Keratinocyte (primary cell): ENCODE measurements around the gene KLHDC4. TPM values are rescaled to one million over a fixed set of nuclear protein-coding genes. Genes with fewer than 3 reads are reported as not detected.

ENCODE experiments used
- DNase-seq: peaks from one replicate; pipeline ENCODE4 v3.0.0-alpha.2; 2011; ENCODE audit warnings: low read depth, missing footprints, low spot score
- FAIRE-seq: peaks from 2 replicates; lab custom pipeline; 2011; peaks lifted over from hg19 to GRCh38; lab: Jason Lieb, UNC
- H2AFZ ChIP-seq: 2 replicates; pipeline ENCODE4 v1.6.0; 2012; ENCODE audit warnings: low read length, control low read depth, inconsistent platforms; ENCODE audit not compliant: control insufficient read depth
- H3K27ac ChIP-seq: 2 replicates; pipeline ENCODE4 v1.5.1; 2011; ENCODE audit warnings: low read length; ENCODE audit not compliant: control insufficient read depth, insufficient read depth
- H3K27me3 ChIP-seq: 3 replicates; pipeline ENCODE4 v1.6.0; 2011; ENCODE audit warnings: low read length; ENCODE audit not compliant: control insufficient read depth, insufficient read depth; ENCODE audit errors: extremely low read depth
- H3K36me3 ChIP-seq, 2 experiments: 2 replicates in 1 of 2; 3 replicates in 1 of 2; pipeline ENCODE4 v1.5.1; 2011; ENCODE audit warnings: low read length in 2 of 2, mild to moderate bottlenecking in 1 of 2; ENCODE audit not compliant: control insufficient read depth in 2 of 2, insufficient read depth in 2 of 2; ENCODE audit errors: extremely low read depth in 1 of 2
- H3K4me1 ChIP-seq: 3 replicates; pipeline ENCODE4 v1.5.1; 2011; ENCODE audit warnings: low read length; ENCODE audit not compliant: control insufficient read depth, insufficient read depth; ENCODE audit errors: extremely low read depth
- H3K4me2 ChIP-seq: 3 replicates; pipeline ENCODE4 v1.6.0; 2011; ENCODE audit warnings: low read depth, low read length; ENCODE audit not compliant: control insufficient read depth, insufficient read depth; ENCODE audit errors: extremely low read depth
- H3K4me3 ChIP-seq, 3 experiments: fragments of 200-600 bp in 1 of 3; sonication (generic) in 1 of 3; 2 replicates in 2 of 3; 3 replicates in 1 of 3; pipeline ENCODE4 v1.5.1; 2011 to 2016; ENCODE audit warnings: low read length in 3 of 3, mild to moderate bottlenecking in 3 of 3, control low read depth in 2 of 3, inconsistent platforms in 1 of 3, low read depth in 1 of 3, mixed read lengths in 1 of 3, mixed run types in 1 of 3, moderate library complexity in 1 of 3; ENCODE audit not compliant: control insufficient read depth in 2 of 3, insufficient read depth in 2 of 3; ENCODE audit errors: extremely low read depth in 1 of 3
- H3K79me2 ChIP-seq: 2 replicates; pipeline ENCODE4 v1.6.0; 2012; ENCODE audit warnings: low read length; ENCODE audit not compliant: control insufficient read depth, insufficient read depth
- H3K9ac ChIP-seq: 3 replicates; pipeline ENCODE4 v1.6.0; 2011; ENCODE audit warnings: low read length; ENCODE audit not compliant: control insufficient read depth, insufficient read depth; ENCODE audit errors: extremely low read depth
- H3K9me1 ChIP-seq: 3 replicates; pipeline ENCODE4 v1.6.0; 2011; ENCODE audit warnings: low read length; ENCODE audit not compliant: control insufficient read depth, insufficient read depth; ENCODE audit errors: extremely low read depth
- H3K9me3 ChIP-seq: 2 replicates; pipeline ENCODE4 v1.5.1; 2012; ENCODE audit warnings: low read depth, low read length; ENCODE audit not compliant: control insufficient read depth
- H4K20me1 ChIP-seq: 3 replicates; pipeline ENCODE4 v1.6.0; 2011; ENCODE audit warnings: low read length; ENCODE audit not compliant: control insufficient read depth, insufficient read depth; ENCODE audit errors: extremely low read depth
- EZH2 ChIP-seq: IDR thresholded peaks from one replicate; pipeline ENCODE4 v1.6.1; 2012; ENCODE audit warnings: inconsistent platforms, mild to moderate bottlenecking, low read length, moderate library complexity
- dilution Hi-C: fragments of 300-500 bp; cut with MboI; formaldehyde crosslinking; loops from one replicate; pipeline ENCODE4 v1.7.0; 2020; ENCODE audit warnings: low sequenced_read_pairs; ENCODE audit not compliant: extremely low pct_ligation_motif_present
- polyA plus RNA-seq, 5 experiments: library from polyadenylated mRNA; depleted of rRNA in 3 of 5; stranded (reverse) in 3 of 5; stranded (forward) in 1 of 5; unstranded in 1 of 5; fragments of >200 nt; gene quantifications; 1 replicate in 1 of 5; 2 replicates in 3 of 5; 3 replicates in 1 of 5; pipeline versions ENCODE4 v1.2.1 to v1.2.3, GENCODE V29; 2011 to 2012; ENCODE audit warnings: missing spikeins in 2 of 5, low read depth in 1 of 5, low replicate concordance in 1 of 5
- TF ChIP-seq, protein P1 (sequence below), 3 experiments: IDR thresholded peaks in 1 of 3; conservative IDR thresholded peaks in 1 of 3; optimal IDR thresholded peaks in 1 of 3; 2 replicates in 2 of 3; 3 replicates in 1 of 3; pipeline versions ENCODE3 to v1.5.1; 2011; ENCODE audit warnings: low read length in 3 of 3, mild to moderate bottlenecking in 3 of 3, moderate library complexity in 2 of 3, control low read depth in 1 of 3, inconsistent platforms in 1 of 3; ENCODE audit not compliant: insufficient read depth in 2 of 3; ENCODE audit errors: extremely low read depth in 1 of 3

Gene KLHDC4
- polyA plus RNA-seq, 1 donor (not counting 4 experiments of a cell fraction or from before 2014, with no cell fraction given): 13.4 TPM

DNA sequence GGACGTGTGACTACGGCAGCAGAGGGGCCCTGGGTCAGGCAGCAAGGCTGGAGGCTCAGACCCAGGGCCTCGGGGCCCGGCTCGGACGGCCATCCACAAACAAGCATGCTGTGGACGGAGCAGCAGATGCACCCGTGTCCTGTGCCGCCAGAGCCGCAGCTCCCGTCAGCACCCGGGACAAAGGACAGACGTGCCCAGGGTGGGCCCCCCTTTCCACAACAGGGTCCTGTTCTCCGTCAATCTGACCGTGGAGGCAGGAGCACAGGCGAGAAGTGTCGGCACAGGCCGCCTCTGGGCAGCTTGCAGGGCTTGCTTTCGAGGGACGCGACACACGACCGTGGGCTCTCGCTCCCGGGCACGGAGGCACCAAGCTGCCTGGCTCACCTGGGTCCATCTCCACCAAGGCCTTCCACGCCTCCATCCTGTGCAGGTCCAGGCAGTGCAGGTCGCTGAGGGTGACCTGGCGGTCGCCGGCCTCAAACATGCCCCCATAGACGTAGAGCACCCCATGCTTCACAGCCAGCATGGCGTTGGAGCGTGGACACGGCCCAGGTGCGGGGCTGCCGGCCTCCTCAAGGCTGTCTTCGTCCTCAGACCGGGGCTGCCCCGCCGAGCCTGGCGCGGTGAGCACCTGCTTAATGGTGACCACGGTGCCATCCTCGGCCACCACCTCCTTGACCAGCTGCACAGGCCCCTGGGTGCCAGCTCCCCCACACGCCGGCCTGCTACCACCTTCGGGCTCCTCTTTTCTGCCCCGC lies 56.7 kb downstream of the KLHDC4 start:
- FAIRE-seq: no peak
- no peak for DNase-seq
- peaks cover 7 to 14% of the 10 kb centered on the region in 2 experiments for H3K36me3 ChIP-seq
- H3K27ac ChIP-seq: no peak overlapping the region
- H2AFZ ChIP-seq: no peak overlapping the region
- H3K27me3 ChIP-seq: no peaks in the 10 kb centered on the region
- H3K79me2 ChIP-seq: no peaks in the 10 kb centered on the region
- no peak overlapping the region for H3K4me2 ChIP-seq
- TF ChIP-seq, protein P1, sequence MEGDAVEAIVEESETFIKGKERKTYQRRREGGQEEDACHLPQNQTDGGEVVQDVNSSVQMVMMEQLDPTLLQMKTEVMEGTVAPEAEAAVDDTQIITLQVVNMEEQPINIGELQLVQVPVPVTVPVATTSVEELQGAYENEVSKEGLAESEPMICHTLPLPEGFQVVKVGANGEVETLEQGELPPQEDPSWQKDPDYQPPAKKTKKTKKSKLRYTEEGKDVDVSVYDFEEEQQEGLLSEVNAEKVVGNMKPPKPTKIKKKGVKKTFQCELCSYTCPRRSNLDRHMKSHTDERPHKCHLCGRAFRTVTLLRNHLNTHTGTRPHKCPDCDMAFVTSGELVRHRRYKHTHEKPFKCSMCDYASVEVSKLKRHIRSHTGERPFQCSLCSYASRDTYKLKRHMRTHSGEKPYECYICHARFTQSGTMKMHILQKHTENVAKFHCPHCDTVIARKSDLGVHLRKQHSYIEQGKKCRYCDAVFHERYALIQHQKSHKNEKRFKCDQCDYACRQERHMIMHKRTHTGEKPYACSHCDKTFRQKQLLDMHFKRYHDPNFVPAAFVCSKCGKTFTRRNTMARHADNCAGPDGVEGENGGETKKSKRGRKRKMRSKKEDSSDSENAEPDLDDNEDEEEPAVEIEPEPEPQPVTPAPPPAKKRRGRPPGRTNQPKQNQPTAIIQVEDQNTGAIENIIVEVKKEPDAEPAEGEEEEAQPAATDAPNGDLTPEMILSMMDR (optimal IDR thresholded peaks at IDR 0.05 in 1 of 3, IDR thresholded peaks at IDR 0.05 in 1 of 3, conservative IDR thresholded peaks at IDR 0.05 in 1 of 3; ENCODE audit: extremely low read depth in 1 of 3, insufficient read depth in 2 of 3, low read length in 3 of 3): no peak
- TF ChIP-seq EZH2: no peak
- no peaks in the 10 kb centered on the region for H3K4me1 ChIP-seq
- dilution Hi-C loops: no loop called here
- no peak overlapping the region for H3K9ac ChIP-seq
- no peaks in the 10 kb centered on the region for H3K9me3 ChIP-seq
- no peaks in the 10 kb centered on the region for H4K20me1 ChIP-seq
- H3K9me1 ChIP-seq: no peaks in the 10 kb centered on the region
- no peak overlapping the region for H3K4me3 ChIP-seq

GRCh38 chr16:87707714-87708580 lies 57.8 kb downstream of the KLHDC4 start:
- H3K4me1 ChIP-seq: no peaks in the 10 kb centered on the region
- H3K79me2 ChIP-seq: no peaks in the 10 kb centered on the region
- H4K20me1 ChIP-seq: no peaks in the 10 kb centered on the region
- no peak overlapping the region for H3K4me2 ChIP-seq
- dilution Hi-C loops: no loop called here
- H3K9me1 ChIP-seq: no peaks in the 10 kb centered on the region
- no peak overlapping the region for H3K27ac ChIP-seq
- no peak overlapping the region for H3K4me3 ChIP-seq
- FAIRE-seq: no peak
- H3K36me3 ChIP-seq: peaks cover 7 to 16% of the 10 kb centered on the region in 2 experiments
- no peaks in the 10 kb centered on the region for H3K9me3 ChIP-seq
- no peak for TF ChIP-seq EZH2
- TF ChIP-seq, protein P1 (optimal IDR thresholded peaks at IDR 0.05 in 1 of 3, IDR thresholded peaks at IDR 0.05 in 1 of 3, conservative IDR thresholded peaks at IDR 0.05 in 1 of 3; ENCODE audit: extremely low read depth in 1 of 3, insufficient read depth in 2 of 3, low read length in 3 of 3): no peak
- H3K27me3 ChIP-seq: no peaks in the 10 kb centered on the region
- no peak overlapping the region for H2AFZ ChIP-seq
- DNase-seq: no peak
- no peak overlapping the region for H3K9ac ChIP-seq
